Measurements from ENCODE around the gene TC2N. TPM values are rescaled to one million over a fixed set of nuclear protein-coding genes. Genes with fewer than 3 reads are reported as not detected.

The TC2N gene
- total and polyA plus RNA-seq, 2 donors (not counting 3 experiments of a cell fraction or from before 2014, with no cell fraction given): 0.40 TPM; not detected in 1

- ChIA-PET CTCF (no interaction called here), POLR2A (no interaction called here)
- Histone ChIP-seq H3K4me3 (replicated peaks in 1 of 3; ENCODE audit: insufficient read depth in 1 of 3, low read depth in 1 of 3, low read length in 3 of 3) (no peak overlapping the region), H3K79me2 (ENCODE audit: control insufficient read depth, insufficient read depth, low read length) (no peaks in the 10 kb centered on the region), H3K9me3 (replicated peaks; ENCODE audit: control insufficient read depth, insufficient read depth, low read length) (no peaks in the 10 kb centered on the region), H4K20me1 (replicated peaks; ENCODE audit: control insufficient read depth, extremely low read depth, insufficient read depth, low read length) (no peaks in the 10 kb centered on the region), H3K36me3 (ENCODE audit: control insufficient read depth in 2 of 2, extremely low read depth in 1 of 2, insufficient read depth in 2 of 2, low read length in 2 of 2) (no peaks in the 10 kb centered on the region), H3K27me3 (ENCODE audit: control insufficient read depth in 2 of 2, insufficient read depth in 2 of 2, low read length in 2 of 2) (no peaks in the 10 kb centered on the region), H2AFZ (ENCODE audit: low read depth, low read length) (no peak overlapping the region), H3K4me1 (ENCODE audit: control insufficient read depth, extremely low read depth, insufficient read depth, low read length) (no peaks in the 10 kb centered on the region), H3K9me1 (replicated peaks; ENCODE audit: control insufficient read depth, extremely low read depth, insufficient read depth, low read length) (no peaks in the 10 kb centered on the region), H3K9ac (replicated peaks; ENCODE audit: extremely low read depth, insufficient read depth, low read length) (no peak overlapping the region), H3K4me2 (ENCODE audit: insufficient read depth, low read length) (no peak overlapping the region), H3K27ac (ENCODE audit: insufficient read depth, low read depth, low read length) (no peak overlapping the region)
- intact Hi-C loops (cut with micrococcal nuclease) (no loop called here), dilution Hi-C loops (cut with MboI; ENCODE audit: extremely low pct_ligation_motif_present, low sequenced_read_pairs) (no loop called here)
- DNase-seq (ENCODE audit: low read depth, low spot score): no peak
- no TSS peak for BruUV-seq (replicated peaks)
- FAIRE-seq: no peak
- no peak for TF ChIP-seq FOS (IDR thresholded peaks at IDR 0.05; ENCODE audit: borderline replicate concordance, insufficient read depth, low read length)
- no peak for TF ChIP-seq POLR2AphosphoS5 (IDR thresholded peaks at IDR 0.05; ENCODE audit: insufficient read depth, low read depth, low read length)
- no peak for TF ChIP-seq MAX (IDR thresholded peaks at IDR 0.05; ENCODE audit: insufficient read depth, insufficient read length)
- TF ChIP-seq EZH2 (IDR thresholded peaks at IDR 0.05; ENCODE audit: borderline replicate concordance, low read depth, low read length, severe bottlenecking): no peak
- TF ChIP-seq POLR2A (IDR thresholded peaks at IDR 0.05; ENCODE audit: low read depth, low read length): no peak
- TF ChIP-seq MYC (IDR thresholded peaks at IDR 0.05; ENCODE audit: low read depth, low read length): no peak
- no peak for TF ChIP-seq CTCF (IDR thresholded peaks at IDR 0.05; ENCODE audit: extremely low read depth in 1 of 2, insufficient read depth in 1 of 2, low read depth in 1 of 2, low read length in 2 of 2)
- TF ChIP-seq JUN (IDR thresholded peaks at IDR 0.05; ENCODE audit: borderline replicate concordance, insufficient read depth, insufficient read length, low read depth): no peak
- no peak for TF ChIP-seq GATA2 (IDR thresholded peaks at IDR 0.05; ENCODE audit: insufficient read depth, insufficient read length, low read depth, low read length)
Measured at GRCh38 chr14:91847693-91848092, 19.6 kb downstream of the TC2N start.

Data from endothelial cell of umbilical vein (primary cell).